CD4-positive, alpha-beta T cell treated with Interleukin-12 subunit alpha and Interleukin-12 subunit beta, for 1 hour (primary cell): ENCODE measurements around the gene ARHGAP24.
"Not testable (repeated sequence)": the region's sequence is repeated elsewhere in the genome, so short reads cannot be mapped to it uniquely, and the experiment has no call there.

ENCODE experiments used
- DNase-seq: peaks from one replicate; pipeline ENCODE4 v3.0.0-alpha.2; 2020

ARHGAP24 gene

GRCh38 chr4:85784348-85784747 is 309.4 kb downstream of the ARHGAP24 start:
- no peak for DNase-seq

GRCh38 chr4:85784947-85785346 is 310.0 kb downstream of the ARHGAP24 start:
- no peak for DNase-seq

GRCh38 chr4:85787133-85787532 is 312.2 kb downstream of the ARHGAP24 start:
- DNase-seq, result no peak

- no peak for DNase-seq
Measured at GRCh38 chr4:85788604-85789003, 313.7 kb downstream of the ARHGAP24 start.

GRCh38 chr4:85789241-85789640 is 314.3 kb downstream of the ARHGAP24 start:
- no peak for DNase-seq

- no peak for DNase-seq
Measured at GRCh38 chr4:85790582-85790981, 315.6 kb downstream of the ARHGAP24 start.

- DNase-seq, result no peak
Measured at GRCh38 chr4:85792376-85793232, 317.7 kb downstream of the ARHGAP24 start.

GRCh38 chr4:85793233-85793585 is 318.3 kb downstream of the ARHGAP24 start:
- no peak for DNase-seq

GRCh38 chr4:85798012-85798770 is 323.2 kb downstream of the ARHGAP24 start:
- no peak for DNase-seq

- no peak for DNase-seq
Measured at GRCh38 chr4:85803856-85804255, 328.9 kb downstream of the ARHGAP24 start.

GRCh38 chr4:85805891-85806290 is 330.9 kb downstream of the ARHGAP24 start:
- no peak for DNase-seq

- DNase-seq, result no peak
Measured at GRCh38 chr4:85806334-85806733, 331.4 kb downstream of the ARHGAP24 start.

GRCh38 chr4:85807247-85807950 is 332.4 kb downstream of the ARHGAP24 start:
- no peak for DNase-seq

GRCh38 chr4:85808104-85808503 is 333.2 kb downstream of the ARHGAP24 start:
- no peak for DNase-seq

- no peak for DNase-seq
Measured at GRCh38 chr4:85808864-85809263, 333.9 kb downstream of the ARHGAP24 start.

GRCh38 chr4:85812776-85813175 is 337.8 kb downstream of the ARHGAP24 start:
- no peak for DNase-seq

- no peak for DNase-seq
Measured at GRCh38 chr4:85815796-85816459, 341.0 kb downstream of the ARHGAP24 start.

GRCh38 chr4:85818700-85819099 is 343.8 kb downstream of the ARHGAP24 start:
- DNase-seq, result no peak

GRCh38 chr4:85820101-85820500 is 345.2 kb downstream of the ARHGAP24 start:
- not testable (repeated sequence) for DNase-seq

- DNase-seq, result no peak
Measured at GRCh38 chr4:85821688-85822455, 346.9 kb downstream of the ARHGAP24 start.

GRCh38 chr4:85823295-85823694 is 348.3 kb downstream of the ARHGAP24 start:
- DNase-seq, result no peak
